ENCODE results near the gene ZHX3.
A peak's percentile ranks its signal among the peaks of the same experiment; 100 is the strongest.

The ZHX3 gene

GRCh38 chr20:41147767-41148191 lies 169.8 kb downstream of the ZHX3 start:
- no peak overlapping the region for H3K4me3 ChIP-seq (ENCODE audit: low read depth, low read length)
- DNase-seq (ENCODE audit: low read depth) = no peak

GRCh38 chr20:41145821-41146620 lies 171.5 kb downstream of the ZHX3 start:
- H3K4me3 ChIP-seq (ENCODE audit: low read depth, low read length) = no peak overlapping the region
- no peak for DNase-seq (ENCODE audit: low read depth)

- no peak overlapping the region for H3K4me3 ChIP-seq (ENCODE audit: low read depth, low read length)
- no peak for DNase-seq (ENCODE audit: low read depth)
These were observed 172.2 kb downstream of the ZHX3 start for GRCh38 chr20:41145317-41145716.

GRCh38 chr20:41143354-41143753 lies 174.2 kb downstream of the ZHX3 start:
- H3K4me3 ChIP-seq (ENCODE audit: low read depth, low read length) = no peak overlapping the region

GRCh38 chr20:41142919-41143318 lies 174.6 kb downstream of the ZHX3 start:
- DNase-seq (ENCODE audit: low read depth) = no peak
- H3K4me3 ChIP-seq (ENCODE audit: low read depth, low read length) = no peak overlapping the region

More at GRCh38 chr20:41143354-41143753, 174.2 kb downstream of the ZHX3 start:
- DNase-seq (ENCODE audit: low read depth) = no peak

- no peak for DNase-seq (ENCODE audit: low read depth)
- no peak overlapping the region for H3K4me3 ChIP-seq (ENCODE audit: low read depth, low read length)
These were observed 175.3 kb downstream of the ZHX3 start for GRCh38 chr20:41142245-41142644.

- DNase-seq (ENCODE audit: low read depth) = no peak
- H3K4me3 ChIP-seq (ENCODE audit: low read depth, low read length) = no peak overlapping the region
These were observed 176.2 kb downstream of the ZHX3 start for GRCh38 chr20:41141153-41141815.

GRCh38 chr20:41140226-41141133 lies 177.1 kb downstream of the ZHX3 start:
- no peak overlapping the region for H3K4me3 ChIP-seq (ENCODE audit: low read depth, low read length)
- DNase-seq (ENCODE audit: low read depth) = no peak

GRCh38 chr20:41139227-41140093 lies 178.1 kb downstream of the ZHX3 start:
- DNase-seq (ENCODE audit: low read depth) = no peak

GRCh38 chr20:41138475-41139226 lies 178.9 kb downstream of the ZHX3 start:
- DNase-seq (ENCODE audit: low read depth) = no peak
- H3K4me3 ChIP-seq (ENCODE audit: low read depth, low read length) = peak overlapping the region; percentile 64

More at GRCh38 chr20:41139227-41140093, 178.1 kb downstream of the ZHX3 start:
- peak overlapping the region; percentile 64 for H3K4me3 ChIP-seq (ENCODE audit: low read depth, low read length)

- DNase-seq (ENCODE audit: low read depth) = no peak
- peak overlapping the region; percentile 64 for H3K4me3 ChIP-seq (ENCODE audit: low read depth, low read length)
These were observed 179.7 kb downstream of the ZHX3 start for GRCh38 chr20:41137614-41138474.

- no peak for DNase-seq (ENCODE audit: low read depth)
- H3K4me3 ChIP-seq (ENCODE audit: low read depth, low read length) = peak within 1 kb of the TSS; percentile 64
These were observed 180.6 kb downstream of the ZHX3 start, which contains the start of gene PLCG1 for GRCh38 chr20:41136680-41137613. Gene PLCG1, plus strand, starts transcription at chr20:41137543. Its CDS starts 99 bp downstream, at chr20:41137642.

- H3K4me3 ChIP-seq (ENCODE audit: low read depth, low read length) = peak overlapping the region; percentile 64
- no peak for DNase-seq (ENCODE audit: low read depth)
These were observed 181.4 kb downstream of the ZHX3 start for GRCh38 chr20:41135888-41136679.

- DNase-seq (ENCODE audit: low read depth) = no peak
These were observed 182.2 kb downstream of the ZHX3 start for GRCh38 chr20:41135187-41135887.

More at GRCh38 chr20:41135187-41135887, 182.2 kb downstream of the ZHX3 start:
- no peak overlapping the region for H3K4me3 ChIP-seq (ENCODE audit: low read depth, low read length)
